Measurements from ENCODE around the gene SNED1.

The SNED1 gene

DNA sequence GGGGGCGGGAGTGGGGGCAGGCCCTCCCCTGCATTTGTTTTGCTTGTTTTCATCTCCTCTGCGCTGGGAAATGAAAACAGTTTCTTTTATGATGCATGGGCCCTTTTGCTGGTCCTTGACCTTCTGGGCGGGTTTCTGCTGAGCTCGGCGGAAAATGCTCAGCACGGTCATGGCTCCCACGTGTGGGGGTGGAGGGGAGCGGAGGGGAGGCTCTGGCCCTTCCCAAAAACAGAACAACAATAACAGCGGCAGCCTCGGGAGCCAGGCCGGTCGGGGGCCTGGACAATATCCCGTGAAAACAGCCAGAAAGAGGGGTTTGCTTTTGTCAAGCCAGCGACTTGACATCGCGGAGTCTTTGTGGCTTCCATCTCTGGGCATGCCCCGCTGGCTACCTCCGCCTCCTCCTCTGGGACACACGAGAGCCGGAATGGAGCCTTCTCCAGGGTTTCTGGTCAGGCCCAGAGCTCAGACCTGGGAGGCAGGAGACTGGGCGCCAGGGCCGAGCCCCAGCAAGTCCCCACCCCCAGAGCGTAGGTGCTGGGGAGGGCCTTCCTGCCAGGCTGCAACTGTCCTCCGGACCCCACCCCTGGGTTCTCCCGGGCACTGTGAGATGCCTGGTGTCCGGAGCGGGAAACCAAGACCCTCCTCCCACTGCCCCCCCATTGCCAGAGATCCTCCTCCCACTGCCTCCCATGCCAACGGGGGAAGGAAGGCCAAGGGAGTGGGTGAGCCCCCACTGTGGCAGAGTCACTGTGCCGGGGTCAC, 35.9 kb upstream of the SNED1 start:
- H3K4me3 ChIP-seq (ENCODE audit: low read depth in 1 of 2, low read length in 2 of 2) = no peak overlapping the region
- no peaks in the 10 kb centered on the region for H3K36me3 ChIP-seq (ENCODE audit: control insufficient read depth in 1 of 2, insufficient read depth in 2 of 2, low read length in 2 of 2)
- H3K9me3 ChIP-seq (ENCODE audit: control insufficient read depth in 1 of 2, low read length in 2 of 2) = no peaks in the 10 kb centered on the region
- H3K27me3 ChIP-seq (ENCODE audit: low read depth, low read length) = no peaks in the 10 kb centered on the region
- H3K27ac ChIP-seq (ENCODE audit: low read length) = peak overlapping the region; percentile 14
- H3K4me1 ChIP-seq (ENCODE audit: control insufficient read depth in 1 of 2, insufficient read depth in 2 of 2, low read length in 2 of 2) = peaks cover 0 to 11% of the 10 kb centered on the region in 2 donors

DNA sequence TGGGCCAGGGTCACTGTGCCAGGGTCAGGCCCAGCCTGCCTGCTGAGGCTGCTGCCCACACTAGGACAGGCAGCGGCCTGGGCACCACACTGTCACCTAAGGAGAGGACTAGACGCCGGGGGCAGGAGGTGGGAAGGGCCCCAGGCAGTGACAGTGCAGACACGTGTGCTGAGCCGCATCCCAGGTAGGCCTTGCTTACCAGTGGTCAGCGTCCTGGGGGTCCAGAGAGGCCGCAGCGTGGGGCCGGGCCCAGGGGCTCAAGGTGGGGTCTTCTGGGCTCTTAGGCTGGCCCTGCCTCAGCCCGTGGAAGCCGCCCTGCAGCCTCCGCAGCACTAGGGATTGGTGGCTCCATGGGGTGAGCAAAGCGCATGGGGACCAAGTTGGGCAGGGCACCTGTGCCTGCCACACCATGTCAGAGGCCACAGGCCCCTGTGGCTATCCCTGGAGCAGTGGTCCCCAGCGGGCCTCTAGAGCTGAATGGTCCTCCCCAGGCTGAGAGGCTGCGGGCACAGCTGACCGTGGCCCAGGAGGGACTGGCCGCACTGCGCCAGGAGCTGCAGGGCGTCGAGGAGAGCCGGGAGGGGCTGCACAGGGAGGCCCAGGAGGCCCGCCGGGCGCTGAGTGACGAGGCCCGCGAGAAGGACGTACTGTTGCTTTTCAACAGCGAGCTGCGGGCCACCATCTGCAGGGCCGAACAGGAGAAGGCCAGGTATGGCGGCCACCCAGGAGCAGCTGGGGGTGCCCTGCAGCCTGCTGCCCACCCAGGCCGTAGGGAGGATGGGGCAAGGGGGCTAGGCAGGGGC, 35.2 kb upstream of the SNED1 start:
- peaks cover 0 to 11% of the 10 kb centered on the region in 2 donors for H3K4me1 ChIP-seq (ENCODE audit: control insufficient read depth in 1 of 2, insufficient read depth in 2 of 2, low read length in 2 of 2)
- no peaks in the 10 kb centered on the region for H3K27me3 ChIP-seq (ENCODE audit: low read depth, low read length)
- H3K36me3 ChIP-seq (ENCODE audit: control insufficient read depth in 1 of 2, insufficient read depth in 2 of 2, low read length in 2 of 2) = no peaks in the 10 kb centered on the region
- H3K4me3 ChIP-seq (ENCODE audit: low read depth in 1 of 2, low read length in 2 of 2) = no peak overlapping the region
- H3K27ac ChIP-seq (ENCODE audit: low read length) = peak overlapping the region; percentile 14
- no peaks in the 10 kb centered on the region for H3K9me3 ChIP-seq (ENCODE audit: control insufficient read depth in 1 of 2, low read length in 2 of 2)

DNA sequence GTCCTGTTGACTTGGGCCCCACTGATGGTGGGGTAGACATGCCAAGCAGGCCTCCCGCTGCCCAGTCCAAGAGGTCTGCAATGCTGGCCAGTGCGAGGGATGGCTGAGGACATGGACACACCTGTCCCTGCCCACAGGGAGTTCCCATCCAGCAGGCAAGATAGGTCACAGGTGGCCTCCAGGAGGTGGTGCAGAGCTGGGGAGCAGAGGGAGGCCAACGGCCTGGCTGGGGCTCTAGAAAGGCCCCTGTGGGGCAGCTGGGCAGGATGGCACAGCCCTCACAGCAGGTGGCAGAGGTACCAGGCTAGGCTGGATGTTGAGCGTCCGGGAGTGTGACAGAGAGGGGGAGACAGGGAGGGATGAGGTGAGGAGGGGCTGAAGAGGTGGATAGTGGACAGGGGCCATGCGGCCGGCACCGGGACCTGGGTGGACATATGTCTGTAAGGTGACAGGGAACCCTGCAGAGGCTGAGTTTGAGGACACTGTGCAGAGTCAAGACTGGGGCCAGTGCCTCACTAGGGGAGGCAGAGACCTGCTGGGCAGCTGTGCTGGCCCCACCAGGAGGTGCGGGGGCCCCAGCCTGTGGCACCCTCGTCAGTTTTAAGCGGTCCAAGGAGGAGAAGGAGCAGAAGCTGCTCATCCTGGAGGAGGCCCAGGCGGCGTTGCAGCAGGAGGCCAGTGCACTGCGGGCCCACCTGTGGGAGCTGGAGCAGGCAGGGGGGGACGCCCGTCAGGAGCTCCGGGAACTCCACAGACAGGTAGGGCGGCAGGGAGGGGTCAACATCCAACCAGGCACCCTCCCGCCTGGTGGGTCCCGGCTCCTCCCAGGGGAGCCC, 34.3 kb upstream of the SNED1 start:
- Histone ChIP-seq H3K4me3 (ENCODE audit: low read depth in 1 of 2, low read length in 2 of 2) (no peak overlapping the region), H3K9me3 (ENCODE audit: control insufficient read depth in 1 of 2, low read length in 2 of 2) (no peaks in the 10 kb centered on the region), H3K4me1 (ENCODE audit: control insufficient read depth in 1 of 2, insufficient read depth in 2 of 2, low read length in 2 of 2) (peaks cover 0 to 11% of the 10 kb centered on the region in 2 donors), H3K27me3 (ENCODE audit: low read depth, low read length) (no peaks in the 10 kb centered on the region), H3K36me3 (ENCODE audit: control insufficient read depth in 1 of 2, insufficient read depth in 2 of 2, low read length in 2 of 2) (no peaks in the 10 kb centered on the region), H3K27ac (ENCODE audit: low read length) (no peak overlapping the region)

DNA sequence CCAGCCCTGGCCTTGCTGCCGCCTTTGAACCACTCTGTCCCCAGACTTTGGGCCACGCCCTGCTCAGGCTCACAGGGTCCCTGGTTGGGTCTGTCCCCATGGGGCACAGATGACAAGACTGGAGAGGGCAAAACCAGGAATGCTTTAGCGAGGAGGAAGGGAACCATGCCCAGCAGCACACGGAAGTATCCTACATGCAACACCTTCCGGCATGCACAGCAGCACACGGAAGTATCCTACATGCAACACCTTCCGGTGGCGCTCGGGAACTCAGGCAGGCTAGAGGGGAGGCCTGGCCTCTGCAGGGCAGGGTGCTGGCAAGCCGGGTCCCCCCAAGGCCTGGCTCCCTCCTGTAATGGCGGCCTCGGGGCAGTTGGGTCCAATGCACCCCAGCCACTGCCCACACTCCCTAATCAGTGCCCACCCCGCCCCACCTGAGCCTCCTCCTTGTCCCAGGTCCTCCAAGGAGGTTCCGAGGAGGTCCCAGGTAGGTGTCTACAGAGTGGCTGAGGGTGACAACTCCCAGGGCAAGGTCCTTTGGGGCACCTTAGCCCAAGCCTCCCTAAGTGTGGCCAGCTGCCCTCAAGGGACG, 33.6 kb upstream of the SNED1 start:
- Histone ChIP-seq H3K27ac (ENCODE audit: low read length) (no peak overlapping the region), H3K4me3 (ENCODE audit: low read depth in 1 of 2, low read length in 2 of 2) (no peak overlapping the region), H3K27me3 (ENCODE audit: low read depth, low read length) (no peaks in the 10 kb centered on the region), H3K36me3 (ENCODE audit: control insufficient read depth in 1 of 2, insufficient read depth in 2 of 2, low read length in 2 of 2) (no peaks in the 10 kb centered on the region), H3K9me3 (ENCODE audit: control insufficient read depth in 1 of 2, low read length in 2 of 2) (no peaks in the 10 kb centered on the region), H3K4me1 (ENCODE audit: control insufficient read depth in 1 of 2, insufficient read depth in 2 of 2, low read length in 2 of 2) (peaks cover 0 to 11% of the 10 kb centered on the region in 2 donors)

DNA sequence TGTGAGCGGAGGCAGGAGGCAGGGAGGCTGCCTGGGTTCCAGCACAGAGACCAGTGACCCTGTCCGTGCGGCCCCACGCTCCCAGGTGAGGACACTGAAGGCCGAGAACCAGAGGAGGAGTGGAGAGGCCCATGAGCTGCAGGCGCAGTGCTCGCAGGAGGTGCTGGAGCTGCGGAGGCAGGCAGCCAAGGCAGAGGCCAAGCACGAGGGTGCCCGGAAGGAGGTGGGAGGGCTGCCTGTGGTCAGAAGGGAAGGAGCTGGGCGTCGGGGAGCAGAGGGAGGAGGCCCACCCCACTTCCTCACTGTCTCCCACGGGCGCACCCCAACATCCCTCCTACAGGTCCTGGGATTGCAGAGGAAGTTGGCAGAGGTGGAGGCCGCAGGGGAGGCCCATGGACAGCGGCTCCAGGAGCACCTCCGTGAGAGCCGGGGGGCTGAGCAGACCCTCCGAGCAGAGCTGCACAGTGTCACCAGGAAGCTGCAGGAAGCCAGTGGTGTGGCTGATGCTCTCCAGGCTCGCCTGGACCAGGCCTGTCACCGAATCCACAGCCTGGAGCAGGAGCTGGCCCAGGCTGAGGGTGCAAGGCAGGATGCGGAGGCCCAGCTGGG, 33.0 kb upstream of the SNED1 start:
- no peaks in the 10 kb centered on the region for H3K36me3 ChIP-seq (ENCODE audit: control insufficient read depth in 1 of 2, insufficient read depth in 2 of 2, low read length in 2 of 2)
- no peaks in the 10 kb centered on the region for H3K9me3 ChIP-seq (ENCODE audit: control insufficient read depth in 1 of 2, low read length in 2 of 2)
- H3K27ac ChIP-seq (ENCODE audit: low read length) = no peak overlapping the region
- H3K27me3 ChIP-seq (ENCODE audit: low read depth, low read length) = no peaks in the 10 kb centered on the region
- peaks cover 0 to 8% of the 10 kb centered on the region in 2 donors for H3K4me1 ChIP-seq (ENCODE audit: control insufficient read depth in 1 of 2, insufficient read depth in 2 of 2, low read length in 2 of 2)
- H3K4me3 ChIP-seq (ENCODE audit: low read depth in 1 of 2, low read length in 2 of 2) = no peak overlapping the region

DNA sequence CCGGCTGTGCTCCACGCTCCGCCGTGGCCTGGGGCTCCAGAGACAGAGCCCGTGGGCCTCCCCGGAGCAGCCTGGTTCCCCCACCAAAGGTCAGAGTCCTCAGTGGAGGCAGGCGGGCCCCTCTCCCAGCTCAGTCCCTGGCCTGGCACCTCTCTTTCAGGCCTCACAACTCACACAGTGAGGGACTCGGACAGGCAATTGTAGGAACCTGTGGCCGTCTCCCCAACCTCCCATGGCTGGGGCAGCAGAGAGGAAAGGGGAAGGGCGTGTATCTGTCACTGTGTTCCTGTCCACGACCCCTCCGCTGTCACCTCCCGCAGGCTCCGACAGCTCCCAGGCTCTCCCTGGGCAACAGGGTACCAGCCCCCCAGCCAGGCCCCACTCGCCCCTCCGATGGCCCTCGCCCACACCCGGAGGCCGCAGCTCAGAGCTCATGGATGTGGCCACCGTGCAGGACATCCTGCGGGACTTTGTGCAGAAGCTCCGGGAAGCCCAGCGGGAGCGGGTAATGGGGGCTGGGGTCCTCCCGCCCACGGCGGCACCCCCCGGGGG, 32.4 kb upstream of the SNED1 start:
- Histone ChIP-seq H3K9me3 (ENCODE audit: control insufficient read depth in 1 of 2, low read length in 2 of 2) (no peaks in the 10 kb centered on the region), H3K27ac (ENCODE audit: low read length) (no peak overlapping the region)

DNA sequence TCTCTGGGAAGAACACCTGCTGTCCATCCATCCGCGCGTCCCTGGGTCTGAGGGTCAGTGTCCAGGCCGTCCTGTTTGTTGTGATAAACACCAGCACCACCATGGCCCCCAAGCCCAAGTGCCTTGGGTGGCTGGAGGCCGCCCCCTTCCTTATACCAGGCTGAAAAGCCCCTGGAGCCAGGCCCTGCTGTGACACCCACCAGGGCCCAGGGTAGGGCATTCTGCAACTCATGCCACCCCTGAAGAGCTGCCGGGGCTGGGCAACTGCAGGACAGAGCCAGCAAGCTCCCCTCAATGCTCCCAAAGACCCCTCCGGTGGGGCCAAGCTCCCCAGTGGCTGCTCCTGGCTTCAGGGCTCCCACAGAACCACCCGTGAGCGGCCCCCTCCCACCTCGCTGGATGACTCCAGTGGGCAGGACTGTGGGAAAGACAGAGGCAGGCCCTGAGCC, 31.9 kb upstream of the SNED1 start:
- H3K4me3 ChIP-seq (ENCODE audit: low read depth in 1 of 2, low read length in 2 of 2) = no peak overlapping the region
- H3K27me3 ChIP-seq (ENCODE audit: low read depth, low read length) = no peaks in the 10 kb centered on the region
- H3K9me3 ChIP-seq (ENCODE audit: control insufficient read depth in 1 of 2, low read length in 2 of 2) = no peaks in the 10 kb centered on the region
- H3K36me3 ChIP-seq (ENCODE audit: control insufficient read depth in 1 of 2, insufficient read depth in 2 of 2, low read length in 2 of 2) = no peaks in the 10 kb centered on the region
- no peak overlapping the region for H3K27ac ChIP-seq (ENCODE audit: low read length)
- no peaks in the 10 kb centered on the region for H3K4me1 ChIP-seq (ENCODE audit: control insufficient read depth in 1 of 2, insufficient read depth in 2 of 2, low read length in 2 of 2)

More for the DNA sequence above, 32.4 kb upstream of the SNED1 start:
- Histone ChIP-seq H3K4me3 (ENCODE audit: low read depth in 1 of 2, low read length in 2 of 2) (no peak overlapping the region), H3K36me3 (ENCODE audit: control insufficient read depth in 1 of 2, insufficient read depth in 2 of 2, low read length in 2 of 2) (no peaks in the 10 kb centered on the region), H3K4me1 (ENCODE audit: control insufficient read depth in 1 of 2, insufficient read depth in 2 of 2, low read length in 2 of 2) (peaks cover 0 to 3% of the 10 kb centered on the region in 2 donors), H3K27me3 (ENCODE audit: low read depth, low read length) (no peaks in the 10 kb centered on the region)

DNA sequence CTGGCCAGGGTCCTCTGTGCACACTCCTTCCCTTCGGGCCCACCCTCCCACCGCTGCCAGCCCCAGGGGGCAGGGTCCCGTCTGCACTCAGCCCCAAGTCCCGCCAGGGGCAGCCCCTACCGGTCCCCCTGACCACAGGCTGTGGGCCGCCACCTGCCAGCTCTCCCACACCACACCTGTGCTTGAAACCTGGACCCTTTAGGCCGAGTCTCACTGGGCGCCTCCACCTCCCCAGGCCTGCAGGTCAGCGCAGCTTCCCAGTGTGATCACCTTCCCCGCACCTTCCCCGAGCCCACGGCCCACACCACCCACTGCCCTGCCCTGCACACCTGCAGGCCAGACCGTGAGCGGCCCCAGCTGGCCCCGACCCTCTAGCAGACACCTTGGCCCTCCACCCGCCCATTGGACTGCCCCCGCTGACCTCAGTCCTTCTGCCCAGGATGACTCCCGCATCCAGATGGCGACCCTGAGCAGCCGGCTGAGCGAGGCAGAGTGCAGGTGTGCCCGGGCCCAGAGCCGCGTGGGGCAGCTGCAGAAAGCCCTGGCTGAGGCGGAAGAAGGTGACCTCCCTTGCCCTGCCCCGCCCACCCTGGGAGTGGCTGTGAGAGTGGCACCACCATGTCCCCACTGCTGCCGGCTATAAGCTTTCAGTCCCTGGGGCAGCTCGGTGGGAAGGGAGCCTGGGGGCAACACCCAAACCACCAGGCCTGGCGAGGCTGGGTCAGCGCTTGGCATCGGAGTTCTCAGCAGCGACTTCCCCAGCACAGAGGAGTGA, 31.3 kb upstream of the SNED1 start:
- Histone ChIP-seq H3K36me3 (ENCODE audit: control insufficient read depth in 1 of 2, insufficient read depth in 2 of 2, low read length in 2 of 2) (no peaks in the 10 kb centered on the region), H3K27me3 (ENCODE audit: low read depth, low read length) (no peaks in the 10 kb centered on the region), H3K27ac (ENCODE audit: low read length) (no peak overlapping the region), H3K4me3 (ENCODE audit: low read depth in 1 of 2, low read length in 2 of 2) (no peak overlapping the region), H3K9me3 (ENCODE audit: control insufficient read depth in 1 of 2, low read length in 2 of 2) (no peaks in the 10 kb centered on the region), H3K4me1 (ENCODE audit: control insufficient read depth in 1 of 2, insufficient read depth in 2 of 2, low read length in 2 of 2) (no peaks in the 10 kb centered on the region)

DNA sequence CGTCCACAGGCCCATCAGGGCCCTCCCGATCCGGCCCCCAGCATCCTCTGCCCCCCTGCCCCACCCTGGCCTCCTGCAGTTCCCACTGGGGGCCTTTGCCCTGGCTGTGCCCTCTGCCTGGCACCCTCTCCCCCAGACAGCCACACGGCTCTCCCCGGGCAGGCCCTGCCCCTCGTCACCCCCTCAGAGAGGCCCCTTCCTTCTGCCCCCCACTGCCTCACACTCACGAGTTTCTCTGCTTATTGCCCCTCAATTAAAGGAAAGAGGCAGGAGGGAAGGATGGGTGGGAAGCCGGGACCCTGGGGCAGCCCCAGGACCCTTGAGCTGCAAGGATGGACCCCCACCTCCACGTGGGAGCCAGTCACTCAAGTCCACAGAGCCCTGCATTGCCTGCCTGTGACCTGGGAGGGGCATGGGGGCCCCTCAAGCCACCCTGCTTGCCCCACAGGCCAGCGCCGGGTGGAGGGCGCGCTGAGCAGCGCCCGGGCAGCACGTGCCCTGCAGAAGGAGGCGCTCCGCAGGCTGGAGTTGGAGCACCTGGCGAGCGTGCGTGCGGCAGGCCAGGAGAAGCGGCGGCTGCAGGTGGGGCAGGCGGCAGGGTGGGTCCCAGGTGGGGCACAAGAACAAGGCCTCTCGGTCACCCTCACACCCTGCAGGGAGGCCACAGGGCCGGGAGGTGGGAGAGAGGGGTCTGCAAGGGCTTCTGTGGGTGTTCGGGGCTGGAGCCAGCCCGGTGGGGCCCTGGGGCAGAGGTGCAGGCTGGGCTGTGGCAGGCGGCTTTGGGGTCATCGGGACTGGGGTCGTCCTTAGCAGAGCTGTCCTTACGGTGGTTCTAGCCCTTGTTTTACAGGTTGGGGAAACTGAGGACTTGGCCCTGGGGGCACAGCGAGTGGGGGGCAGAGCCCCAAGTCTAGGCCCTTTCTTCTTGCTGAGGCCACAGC, 30.5 kb upstream of the SNED1 start:
- H3K4me3 ChIP-seq (ENCODE audit: low read depth in 1 of 2, low read length in 2 of 2) = no peak overlapping the region
- H3K27ac ChIP-seq (ENCODE audit: low read length) = no peak overlapping the region
- no peaks in the 10 kb centered on the region for H3K4me1 ChIP-seq (ENCODE audit: control insufficient read depth in 1 of 2, insufficient read depth in 2 of 2, low read length in 2 of 2)
- H3K36me3 ChIP-seq (ENCODE audit: control insufficient read depth in 1 of 2, insufficient read depth in 2 of 2, low read length in 2 of 2) = no peaks in the 10 kb centered on the region
- H3K27me3 ChIP-seq (ENCODE audit: low read depth, low read length) = no peaks in the 10 kb centered on the region
- no peaks in the 10 kb centered on the region for H3K9me3 ChIP-seq (ENCODE audit: control insufficient read depth in 1 of 2, low read length in 2 of 2)

Data from muscle layer of duodenum (tissue), 2 donors.